GM12878 (cell line): ENCODE data around the gene SLC22A3. TPM values are rescaled to one million over a fixed set of nuclear protein-coding genes. Genes with fewer than 3 reads are reported as not detected.

ENCODE experiments used
- ATAC-seq: fragments of 200-7000 bp; cut with Tn5 transposase; 3 replicates; pipeline ENCODE4 v1.9.1; 2020; ENCODE audit warnings: mild to moderate bottlenecking, moderate library complexity
- BruUV-seq: library from RNA; stranded (reverse); fragments of 400-500 nt; replicated peaks from 2 replicates; lab custom pipeline; 2021; lab: Mats Ljungman, UMichigan
- CTCF ChIA-PET: fragments of 300-600 bp; sonication (Branson Sonifier 250); formaldehyde crosslinking; extraction: SDS; loops from one replicate; lab custom pipeline; 2021; ENCODE audit warnings: inconsistent platforms; lab: Yijun Ruan, JAX
- POLR2A ChIA-PET: fragments of 350-600 bp; formaldehyde crosslinking; extraction: SDS; loops from one replicate; lab custom pipeline; 2021; ENCODE audit warnings: inconsistent platforms; lab: Charles Lee
- RAD21 ChIA-PET: fragments of 300-600 bp; sonication (Branson Sonifier 250); formaldehyde crosslinking; loops from one replicate; lab custom pipeline; 2023; ENCODE audit warnings: antibody characterized with exemption; ENCODE audit not compliant: unreplicated experiment; lab: Charles Lee
- SMC1A ChIA-PET: fragments of 300-600 bp; sonication (Branson Sonifier 250); formaldehyde crosslinking; loops from one replicate; lab custom pipeline; 2023; ENCODE audit not compliant: unreplicated experiment, uncharacterized antibody; lab: Charles Lee
- DNase-seq: peaks from one replicate; pipeline ENCODE4 v3.0.0-alpha.2; 2011; ENCODE audit warnings: low read depth, low spot score
- FAIRE-seq: peaks from 3 replicates; lab custom pipeline; 2011; peaks lifted over from hg19 to GRCh38; lab: Jason Lieb, UNC
- H2AFZ ChIP-seq: 2 replicates; pipeline ENCODE4 v1.6.0; 2011; ENCODE audit warnings: low read depth, low read length, control low read depth; ENCODE audit not compliant: control insufficient read depth
- H3K27ac ChIP-seq: 2 replicates; pipeline ENCODE4 v1.5.1; 2011; ENCODE audit warnings: control low read depth; ENCODE audit not compliant: control insufficient read depth, insufficient read depth
- H3K27me3 ChIP-seq, 2 experiments: replicated peaks in 1 of 2; 2 replicates each; pipeline versions ENCODE4 v1.6.0 to v1.6.1; 2011; ENCODE audit warnings: low read length in 1 of 2; ENCODE audit not compliant: control insufficient read depth in 2 of 2, insufficient read depth in 2 of 2
- H3K36me3 ChIP-seq, 2 experiments: 2 replicates each; pipeline ENCODE4 v1.5.1; 2011; ENCODE audit warnings: low read length in 1 of 2; ENCODE audit not compliant: control insufficient read depth in 2 of 2, insufficient read depth in 2 of 2
- H3K4me1 ChIP-seq: 2 replicates; pipeline ENCODE4 v1.6.1; 2011; ENCODE audit warnings: mild to moderate bottlenecking, low read length, moderate library complexity, mixed read lengths; ENCODE audit not compliant: control insufficient read depth, insufficient read depth
- H3K4me2 ChIP-seq: 2 replicates; pipeline ENCODE4 v1.6.0; 2011; ENCODE audit warnings: control low read depth; ENCODE audit not compliant: control insufficient read depth, insufficient read depth
- H3K4me3 ChIP-seq: fragments of 200-600 bp; sonication (generic); 2 replicates; pipeline ENCODE4 v1.5.1; 2016
- H3K79me2 ChIP-seq: 2 replicates; pipeline ENCODE4 v1.6.0; 2011; ENCODE audit warnings: low read length; ENCODE audit not compliant: control insufficient read depth, insufficient read depth
- H3K9ac ChIP-seq: 2 replicates; pipeline ENCODE4 v1.8.0; 2011; ENCODE audit warnings: low read length, control low read depth, mixed read lengths; ENCODE audit not compliant: control insufficient read depth, insufficient read depth
- H3K9me3 ChIP-seq: replicated peaks from 3 replicates; pipeline ENCODE4 v1.5.1; 2011; ENCODE audit warnings: mild to moderate bottlenecking, low read length; ENCODE audit not compliant: control insufficient read depth, insufficient read depth
- H4K20me1 ChIP-seq: 2 replicates; pipeline ENCODE4 v1.6.0; 2011; ENCODE audit not compliant: control insufficient read depth, insufficient read depth
- ATF7 ChIP-seq: fragments of 450-650 bp; IDR thresholded peaks from 2 replicates; pipeline ENCODE4 v1.6.1; 2016; ENCODE audit warnings: low read depth, mild to moderate bottlenecking
- CHD1 ChIP-seq: IDR thresholded peaks from 2 replicates; pipeline ENCODE4 v1.6.1; 2012; ENCODE audit warnings: low read depth, low read length, improper control_type of control experiment
- GATAD2B ChIP-seq: fragments of 450-650 bp; conservative IDR thresholded peaks from 2 replicates; pipeline ENCODE4 v1.6.1; 2017; ENCODE audit warnings: low read depth, mild to moderate bottlenecking, moderate library complexity
- MEF2A ChIP-seq: IDR thresholded peaks from 2 replicates; pipeline ENCODE4 v1.6.1; 2011; ENCODE audit warnings: low read depth, mild to moderate bottlenecking, low read length, moderate library complexity; ENCODE audit not compliant: insufficient read depth
- MYC ChIP-seq: IDR thresholded peaks from 2 replicates; pipeline ENCODE4 v1.6.1; 2011; ENCODE audit warnings: mild to moderate bottlenecking, low read length, moderate library complexity, inconsistent platforms; ENCODE audit not compliant: insufficient read depth, insufficient replicate concordance, insufficient read length, severe bottlenecking
- NFIC ChIP-seq: IDR thresholded peaks from 2 replicates; pipeline ENCODE4 v1.6.1; 2012; ENCODE audit warnings: low read depth, mild to moderate bottlenecking, inconsistent platforms, low read length, moderate library complexity
- POU2F2 ChIP-seq: IDR thresholded peaks from 3 replicates; pipeline ENCODE4 v1.6.1; 2011; ENCODE audit warnings: low read depth, mild to moderate bottlenecking, low read length, borderline replicate concordance
- RAD51 ChIP-seq: fragments of 450-650 bp; IDR thresholded peaks from 2 replicates; pipeline ENCODE4 v1.6.1; 2016; ENCODE audit warnings: moderate library complexity, mild to moderate bottlenecking, inconsistent platforms
- RB1 ChIP-seq: fragments of 450-650 bp; formaldehyde crosslinking; IDR thresholded peaks from 2 replicates; pipeline ENCODE4 v1.6.1; 2017; ENCODE audit warnings: mild to moderate bottlenecking, borderline replicate concordance
- SREBF1 ChIP-seq: IDR thresholded peaks from 2 replicates; pipeline ENCODE4 v1.6.1; 2012; ENCODE audit warnings: mild to moderate bottlenecking, low read length
- SREBF2 ChIP-seq: IDR thresholded peaks from 2 replicates; pipeline ENCODE4 v1.6.1; 2012; ENCODE audit warnings: mild to moderate bottlenecking, low read length
- WRNIP1 ChIP-seq: IDR thresholded peaks from 2 replicates; pipeline ENCODE4 v1.6.1; 2011; ENCODE audit warnings: low read depth, low read length, improper control_type of control experiment, borderline replicate concordance
- WGBS: methylation state at CpG from one replicate; pipeline ENCODE4 v1.1.6; 2016; ENCODE audit warnings: low lambda C conversion rate; ENCODE audit not compliant: insufficient replicate concordance, insufficient coverage; ENCODE audit errors: missing lambda C conversion rate; 5-methylcytosine and 5-hydroxymethylcytosine counted together
- in situ Hi-C: fragments of 300-500 bp; cut with MboI; formaldehyde crosslinking; loops from 9 replicates; pipeline ENCODE4 v1.14.3; 2018; ENCODE audit warnings: mixed read lengths
- intact Hi-C: fragments of 100-400 bp; cut with micrococcal nuclease; formaldehyde crosslinking; loops from one replicate; pipeline ENCODE4 v1.14.2; 2022; ENCODE audit not compliant: unreplicated experiment
- polyA plus RNA-seq, 11 experiments: library from polyadenylated mRNA; depleted of rRNA in 4 of 11; unstranded in 6 of 11; stranded (reverse) in 5 of 11; fragments of >200 nt; fragmentation: Nextera tagmentation in 4 of 11; fragmentation: Illumina TruSeq in 1 of 11; extraction: Ambion mirVana in 4 of 11; extraction: Trizol in 1 of 11; gene quantifications; 1 replicate in 1 of 11; 2 replicates in 10 of 11; pipeline versions ENCODE4 v1.2.1 to v1.2.3, GENCODE V29; 2011 to 2016; ENCODE audit warnings: inconsistent platforms in 2 of 11, missing spikeins in 2 of 11, low read depth in 1 of 11
- total RNA-seq, 4 experiments: library from RNA; depleted of rRNA in 3 of 4; stranded (reverse); fragments of >200 nt in 3 of 4; fragmentation: Illumina TruSeq in 1 of 4; extraction: Trizol in 1 of 4; gene quantifications; 2 replicates each; pipeline versions ENCODE4 v1.2.1 to v1.2.3, GENCODE V29; 2013 to 2021
- TF ChIP-seq, protein P1 (sequence below): fragments of 150-350 bp; IDR thresholded peaks from 2 replicates; pipeline ENCODE4 v1.6.1; 2014; ENCODE audit warnings: mild to moderate bottlenecking, low read depth, low read length
- TF ChIP-seq, protein P2 (sequence below): IDR thresholded peaks from 2 replicates; pipeline ENCODE4 v1.6.1; 2012; ENCODE audit warnings: improper control_type of control experiment, low read depth, low read length; ENCODE audit not compliant: insufficient replicate concordance
- TF ChIP-seq, protein P3 (sequence below): fragments of 450-650 bp; IDR thresholded peaks from 2 replicates; pipeline ENCODE4 v1.6.1; 2018; ENCODE audit warnings: borderline replicate concordance, mild to moderate bottlenecking; ENCODE audit not compliant: partially characterized antibody

SLC22A3 gene
- total and polyA plus RNA-seq, 10 of the 15 experiments (the other 5 are each of a cell fraction or from before 2014, with no cell fraction given), result 0.07 to 0.15 TPM; not detected in 8

DNA sequence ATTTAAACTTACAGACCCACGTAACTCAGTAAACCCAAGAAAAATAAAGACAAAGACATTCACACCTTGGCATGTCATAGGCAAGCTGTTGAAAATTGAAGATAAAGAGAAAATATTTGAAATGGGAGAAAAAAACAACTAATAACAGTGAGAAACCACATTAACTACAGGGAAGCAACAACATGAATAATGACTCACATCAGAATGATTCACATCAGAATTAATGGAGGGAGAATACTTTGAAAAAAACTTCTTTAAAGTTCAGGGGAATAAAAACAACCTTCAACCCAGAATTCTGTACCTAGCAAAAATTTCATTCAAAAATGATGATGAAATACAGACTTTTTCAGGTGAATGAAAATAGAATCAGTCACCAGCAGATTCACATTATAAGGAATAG is 32.9 kb upstream of the SLC22A3 start:
- DNase-seq (no peak), ATAC-seq (no peak), FAIRE-seq (no peak)
- H3K27me3 ChIP-seq, result no peaks in the 10 kb centered on the region
- H2AFZ ChIP-seq, result no peak overlapping the region
- H3K36me3 ChIP-seq, result no peaks in the 10 kb centered on the region
- RAD21 ChIA-PET, result no interaction called here
- no peaks in the 10 kb centered on the region; the same call in 2 of the 3 replicates for H3K9me3 ChIP-seq
- no peak overlapping the region for H3K9ac ChIP-seq
- in situ Hi-C loops, result no loop called here
- SMC1A ChIA-PET, result no interaction called here
- H3K4me1 ChIP-seq, result no peaks in the 10 kb centered on the region
- H3K27ac ChIP-seq, result no peak overlapping the region
- WGBS, result 0% methylated on average over 1 of the region's 1 CpG
- POLR2A ChIA-PET, result no interaction called here
- intact Hi-C loops, result no loop called here
- no peaks in the 10 kb centered on the region for H3K79me2 ChIP-seq
- TF ChIP-seq SREBF2 (no peak), CHD1 (no peak), RAD51 (no peak), NFIC (no peak), MYC (no peak), POU2F2 (no peak), SREBF1 (no peak), RB1 (no peak), WRNIP1 (no peak), ATF7 (no peak), MEF2A (no peak), GATAD2B (no peak)
- TF ChIP-seq, protein P1, sequence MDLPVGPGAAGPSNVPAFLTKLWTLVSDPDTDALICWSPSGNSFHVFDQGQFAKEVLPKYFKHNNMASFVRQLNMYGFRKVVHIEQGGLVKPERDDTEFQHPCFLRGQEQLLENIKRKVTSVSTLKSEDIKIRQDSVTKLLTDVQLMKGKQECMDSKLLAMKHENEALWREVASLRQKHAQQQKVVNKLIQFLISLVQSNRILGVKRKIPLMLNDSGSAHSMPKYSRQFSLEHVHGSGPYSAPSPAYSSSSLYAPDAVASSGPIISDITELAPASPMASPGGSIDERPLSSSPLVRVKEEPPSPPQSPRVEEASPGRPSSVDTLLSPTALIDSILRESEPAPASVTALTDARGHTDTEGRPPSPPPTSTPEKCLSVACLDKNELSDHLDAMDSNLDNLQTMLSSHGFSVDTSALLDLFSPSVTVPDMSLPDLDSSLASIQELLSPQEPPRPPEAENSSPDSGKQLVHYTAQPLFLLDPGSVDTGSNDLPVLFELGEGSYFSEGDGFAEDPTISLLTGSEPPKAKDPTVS, result no peak
- TF ChIP-seq, protein P2, sequence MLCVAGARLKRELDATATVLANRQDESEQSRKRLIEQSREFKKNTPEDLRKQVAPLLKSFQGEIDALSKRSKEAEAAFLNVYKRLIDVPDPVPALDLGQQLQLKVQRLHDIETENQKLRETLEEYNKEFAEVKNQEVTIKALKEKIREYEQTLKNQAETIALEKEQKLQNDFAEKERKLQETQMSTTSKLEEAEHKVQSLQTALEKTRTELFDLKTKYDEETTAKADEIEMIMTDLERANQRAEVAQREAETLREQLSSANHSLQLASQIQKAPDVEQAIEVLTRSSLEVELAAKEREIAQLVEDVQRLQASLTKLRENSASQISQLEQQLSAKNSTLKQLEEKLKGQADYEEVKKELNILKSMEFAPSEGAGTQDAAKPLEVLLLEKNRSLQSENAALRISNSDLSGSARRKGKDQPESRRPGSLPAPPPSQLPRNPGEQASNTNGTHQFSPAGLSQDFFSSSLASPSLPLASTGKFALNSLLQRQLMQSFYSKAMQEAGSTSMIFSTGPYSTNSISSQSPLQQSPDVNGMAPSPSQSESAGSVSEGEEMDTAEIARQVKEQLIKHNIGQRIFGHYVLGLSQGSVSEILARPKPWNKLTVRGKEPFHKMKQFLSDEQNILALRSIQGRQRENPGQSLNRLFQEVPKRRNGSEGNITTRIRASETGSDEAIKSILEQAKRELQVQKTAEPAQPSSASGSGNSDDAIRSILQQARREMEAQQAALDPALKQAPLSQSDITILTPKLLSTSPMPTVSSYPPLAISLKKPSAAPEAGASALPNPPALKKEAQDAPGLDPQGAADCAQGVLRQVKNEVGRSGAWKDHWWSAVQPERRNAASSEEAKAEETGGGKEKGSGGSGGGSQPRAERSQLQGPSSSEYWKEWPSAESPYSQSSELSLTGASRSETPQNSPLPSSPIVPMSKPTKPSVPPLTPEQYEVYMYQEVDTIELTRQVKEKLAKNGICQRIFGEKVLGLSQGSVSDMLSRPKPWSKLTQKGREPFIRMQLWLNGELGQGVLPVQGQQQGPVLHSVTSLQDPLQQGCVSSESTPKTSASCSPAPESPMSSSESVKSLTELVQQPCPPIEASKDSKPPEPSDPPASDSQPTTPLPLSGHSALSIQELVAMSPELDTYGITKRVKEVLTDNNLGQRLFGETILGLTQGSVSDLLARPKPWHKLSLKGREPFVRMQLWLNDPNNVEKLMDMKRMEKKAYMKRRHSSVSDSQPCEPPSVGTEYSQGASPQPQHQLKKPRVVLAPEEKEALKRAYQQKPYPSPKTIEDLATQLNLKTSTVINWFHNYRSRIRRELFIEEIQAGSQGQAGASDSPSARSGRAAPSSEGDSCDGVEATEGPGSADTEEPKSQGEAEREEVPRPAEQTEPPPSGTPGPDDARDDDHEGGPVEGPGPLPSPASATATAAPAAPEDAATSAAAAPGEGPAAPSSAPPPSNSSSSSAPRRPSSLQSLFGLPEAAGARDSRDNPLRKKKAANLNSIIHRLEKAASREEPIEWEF, result no peak
- TF ChIP-seq, protein P3, sequence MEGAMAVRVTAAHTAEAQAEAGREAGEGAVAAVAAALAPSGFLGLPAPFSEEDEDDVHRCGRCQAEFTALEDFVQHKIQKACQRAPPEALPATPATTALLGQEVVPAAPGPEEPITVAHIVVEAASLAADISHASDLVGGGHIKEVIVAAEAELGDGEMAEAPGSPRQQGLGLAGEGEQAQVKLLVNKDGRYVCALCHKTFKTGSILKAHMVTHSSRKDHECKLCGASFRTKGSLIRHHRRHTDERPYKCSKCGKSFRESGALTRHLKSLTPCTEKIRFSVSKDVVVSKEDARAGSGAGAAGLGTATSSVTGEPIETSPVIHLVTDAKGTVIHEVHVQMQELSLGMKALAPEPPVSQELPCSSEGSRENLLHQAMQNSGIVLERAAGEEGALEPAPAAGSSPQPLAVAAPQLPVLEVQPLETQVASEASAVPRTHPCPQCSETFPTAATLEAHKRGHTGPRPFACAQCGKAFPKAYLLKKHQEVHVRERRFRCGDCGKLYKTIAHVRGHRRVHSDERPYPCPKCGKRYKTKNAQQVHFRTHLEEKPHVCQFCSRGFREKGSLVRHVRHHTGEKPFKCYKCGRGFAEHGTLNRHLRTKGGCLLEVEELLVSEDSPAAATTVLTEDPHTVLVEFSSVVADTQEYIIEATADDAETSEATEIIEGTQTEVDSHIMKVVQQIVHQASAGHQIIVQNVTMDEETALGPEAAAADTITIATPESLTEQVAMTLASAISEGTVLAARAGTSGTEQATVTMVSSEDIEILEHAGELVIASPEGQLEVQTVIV, result no peak
- TF ChIP-seq, all 136 proteins: peak for 0
- Histone ChIP-seq H3K4me2 (no peak overlapping the region), H3K4me3 (no peak overlapping the region), H4K20me1 (no peaks in the 10 kb centered on the region)
- no TSS peak for BruUV-seq
- CTCF ChIA-PET, result no interaction called here
